Measurements from ENCODE around the gene CHD3. TPM values are rescaled to one million over a fixed set of nuclear protein-coding genes. Genes with fewer than 3 reads are reported as not detected.

The CHD3 gene
- total RNA-seq, 4 donors from 2014 or later, result 5.4 to 7.7 (median 6.0) TPM

DNA sequence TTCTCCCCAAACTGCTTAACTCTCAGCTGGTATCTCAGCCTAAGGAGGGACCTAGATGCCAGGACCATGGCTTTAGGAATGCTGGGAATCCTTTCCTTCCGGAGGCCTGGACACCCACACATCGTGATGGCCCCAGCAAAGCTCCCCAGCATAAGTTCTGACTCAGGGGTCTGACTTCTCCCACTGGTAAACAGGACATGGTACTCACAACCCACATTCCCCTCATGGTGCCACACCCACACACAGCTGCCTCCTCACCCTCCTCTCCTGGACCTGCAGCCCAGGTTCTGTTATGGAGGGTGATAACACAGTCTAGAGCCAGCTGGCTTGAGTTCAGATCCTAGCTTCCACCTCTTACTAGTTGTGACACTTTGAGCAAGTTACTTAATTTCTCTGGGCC is 28.2 kb downstream of the CHD3 start:
- in situ Hi-C loops (cut with MboI; ENCODE audit: low sequenced_read_pairs in 4 of 4) (loop anchor here in 1 of 4 donors (10.0 kb wide), 1 partner anchor 78 kb away; no protein-coding TSS in a partner anchor), intact Hi-C loops (cut with DNase I; ENCODE audit: low total_unique reads) (loop anchor here (5.0 kb wide), 1 partner anchor 60 kb away; the partner anchor contains the start of genes CYB5D1, NAA38 and TMEM88)
- H3K4me3 ChIP-seq, result peak overlapping the region in 2 of 4 donors; percentile 79 to 81
- H3K4me1 ChIP-seq, result peaks cover 17 to 21% of the 10 kb centered on the region in 2 donors
- no peaks in the 10 kb centered on the region for H3K27me3 ChIP-seq
- DNase-seq (no peak), ATAC-seq (no peak)
- H3K9me3 ChIP-seq, result no peaks in the 10 kb centered on the region
- peak overlapping the region; percentile 85 to 92 (median 90) for H3K27ac ChIP-seq
- no peaks in the 10 kb centered on the region for H3K36me3 ChIP-seq
- TF ChIP-seq, protein P1, sequence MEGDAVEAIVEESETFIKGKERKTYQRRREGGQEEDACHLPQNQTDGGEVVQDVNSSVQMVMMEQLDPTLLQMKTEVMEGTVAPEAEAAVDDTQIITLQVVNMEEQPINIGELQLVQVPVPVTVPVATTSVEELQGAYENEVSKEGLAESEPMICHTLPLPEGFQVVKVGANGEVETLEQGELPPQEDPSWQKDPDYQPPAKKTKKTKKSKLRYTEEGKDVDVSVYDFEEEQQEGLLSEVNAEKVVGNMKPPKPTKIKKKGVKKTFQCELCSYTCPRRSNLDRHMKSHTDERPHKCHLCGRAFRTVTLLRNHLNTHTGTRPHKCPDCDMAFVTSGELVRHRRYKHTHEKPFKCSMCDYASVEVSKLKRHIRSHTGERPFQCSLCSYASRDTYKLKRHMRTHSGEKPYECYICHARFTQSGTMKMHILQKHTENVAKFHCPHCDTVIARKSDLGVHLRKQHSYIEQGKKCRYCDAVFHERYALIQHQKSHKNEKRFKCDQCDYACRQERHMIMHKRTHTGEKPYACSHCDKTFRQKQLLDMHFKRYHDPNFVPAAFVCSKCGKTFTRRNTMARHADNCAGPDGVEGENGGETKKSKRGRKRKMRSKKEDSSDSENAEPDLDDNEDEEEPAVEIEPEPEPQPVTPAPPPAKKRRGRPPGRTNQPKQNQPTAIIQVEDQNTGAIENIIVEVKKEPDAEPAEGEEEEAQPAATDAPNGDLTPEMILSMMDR (IDR thresholded peaks at IDR 0.05 in 4 of 5, conservative IDR thresholded peaks at IDR 0.05 in 1 of 5), result no peak
- TF ChIP-seq POLR2A (IDR thresholded peaks at IDR 0.05), result no peak

DNA sequence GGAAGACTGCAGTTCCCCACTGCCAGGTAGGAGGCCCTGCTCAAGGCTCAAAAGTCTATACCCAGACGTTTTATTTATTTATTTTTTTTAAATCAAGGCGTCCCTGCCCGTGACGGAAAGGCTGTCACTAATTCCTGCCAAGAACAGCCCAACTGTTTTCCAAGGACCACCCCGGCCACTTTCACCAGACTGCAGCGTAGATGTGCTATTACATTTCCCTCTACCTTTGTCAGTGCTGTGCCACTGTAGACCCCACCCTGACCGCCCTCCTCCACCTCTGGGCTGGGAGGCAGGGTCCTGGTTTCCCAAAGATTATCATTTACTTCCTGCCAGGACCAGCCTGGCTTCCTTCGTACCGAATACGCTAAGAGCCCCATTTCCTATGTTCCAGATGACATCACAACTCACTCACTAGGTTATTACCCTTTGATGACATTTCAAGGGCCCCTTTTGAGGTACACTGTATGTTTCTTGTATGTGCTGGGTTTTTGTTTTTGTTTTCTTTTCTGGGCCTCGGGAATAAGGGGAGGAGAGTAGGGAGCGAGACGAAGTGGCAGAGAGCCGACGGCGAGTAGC is 33.8 kb downstream of the CHD3 start:
- in situ Hi-C loops (cut with MboI; ENCODE audit: low sequenced_read_pairs in 4 of 4) (no loop called here), intact Hi-C loops (cut with DNase I; ENCODE audit: low total_unique reads) (no loop called here)
- ATAC-seq, result peak; percentile 9 to 11

DNA sequence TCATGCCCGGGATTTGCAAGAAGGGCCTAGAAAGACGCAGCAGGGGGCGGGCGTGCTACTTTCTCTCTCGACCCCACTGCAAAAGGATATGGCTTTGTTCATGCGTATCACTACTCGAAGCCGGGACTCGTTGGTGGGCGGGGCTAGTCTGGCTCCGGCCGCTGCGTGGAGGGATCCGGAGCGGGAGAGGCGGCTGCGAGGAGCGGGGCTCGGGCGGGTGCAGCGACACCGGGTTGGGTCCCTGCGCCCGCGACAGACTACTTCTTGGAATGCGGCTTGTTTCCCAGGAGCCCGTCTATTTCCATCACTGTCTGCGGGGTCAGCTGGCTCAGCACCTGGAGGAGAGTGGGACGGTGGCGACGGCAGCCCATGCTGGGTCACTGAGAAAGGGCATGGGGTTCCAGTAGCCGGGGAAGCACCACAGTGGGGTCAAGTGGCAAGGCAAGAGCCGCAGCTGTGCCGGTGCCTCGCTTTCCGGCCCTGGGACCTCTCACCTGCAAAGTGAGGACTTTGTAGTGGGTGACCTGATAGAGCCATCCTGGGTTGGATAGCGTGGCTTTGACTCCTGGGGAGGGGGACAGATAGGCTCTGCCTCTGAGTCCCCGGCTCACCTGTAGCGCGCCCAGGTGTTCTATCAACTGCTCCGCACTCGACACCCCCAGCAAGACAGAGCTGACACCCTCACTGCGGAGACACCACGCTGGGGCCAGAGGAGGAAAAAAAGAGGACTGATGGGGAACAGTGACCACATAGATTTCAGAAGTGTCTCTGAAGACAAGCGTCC is 34.4 kb downstream of the CHD3 start:
- peak; percentile 43 to 57 for TF ChIP-seq POLR2A (IDR thresholded peaks at IDR 0.05)
- TF ChIP-seq, protein P1 (IDR thresholded peaks at IDR 0.05 in 4 of 5, conservative IDR thresholded peaks at IDR 0.05 in 1 of 5), result no peak
- H3K27ac ChIP-seq, result peak overlapping the region; percentile 58 to 74 (median 60)
- in situ Hi-C loops (cut with MboI; ENCODE audit: low sequenced_read_pairs in 4 of 4), result no loop called here
- peak overlapping the region; percentile 53 to 77 (median 60) for H3K4me3 ChIP-seq
- intact Hi-C loops (cut with DNase I; ENCODE audit: low total_unique reads), result no loop called here
- no peaks in the 10 kb centered on the region for H3K36me3 ChIP-seq
- DNase-seq (peak; percentile 52 to 76), ATAC-seq (peak; percentile 87 to 93)
- H3K9me3 ChIP-seq, result no peaks in the 10 kb centered on the region
- H3K27me3 ChIP-seq, result no peaks in the 10 kb centered on the region
- H3K4me1 ChIP-seq, result peaks cover 5 to 12% of the 10 kb centered on the region in 2 donors

More for the DNA sequence above, 33.8 kb downstream of the CHD3 start:
- peaks cover 5 to 12% of the 10 kb centered on the region in 2 donors for H3K4me1 ChIP-seq
- TF ChIP-seq POLR2A (IDR thresholded peaks at IDR 0.05), result no peak
- TF ChIP-seq, protein P1 (IDR thresholded peaks at IDR 0.05 in 4 of 5, conservative IDR thresholded peaks at IDR 0.05 in 1 of 5), result no peak
- H3K36me3 ChIP-seq, result no peaks in the 10 kb centered on the region
- peak overlapping the region; percentile 53 to 77 (median 60) for H3K4me3 ChIP-seq
- H3K9me3 ChIP-seq, result no peaks in the 10 kb centered on the region
- H3K27ac ChIP-seq, result peak overlapping the region; percentile 58 to 74 (median 60)
- no peaks in the 10 kb centered on the region for H3K27me3 ChIP-seq
- DNase-seq, result no peak

DNA sequence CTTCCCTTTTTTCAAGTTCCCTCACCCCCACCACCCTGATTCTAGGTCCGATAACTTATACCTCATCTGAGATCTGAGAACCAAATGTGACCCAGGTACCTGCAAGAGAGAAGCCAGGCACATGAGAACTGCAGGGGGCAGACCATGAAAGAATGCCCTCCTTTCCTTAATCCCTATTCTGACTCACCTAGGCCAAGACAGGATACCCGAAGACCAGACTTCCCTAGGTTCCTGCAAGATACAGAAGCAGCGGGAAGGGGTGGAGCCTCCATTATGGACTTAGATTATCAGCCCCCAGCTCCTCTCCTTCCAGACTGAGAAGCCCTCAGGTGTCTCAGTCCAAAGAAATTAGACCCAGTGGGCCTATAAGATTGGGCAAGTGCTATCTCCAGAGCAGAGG is 39.0 kb downstream of the CHD3 start:
- H3K9me3 ChIP-seq, result no peaks in the 10 kb centered on the region
- intact Hi-C loops (cut with DNase I; ENCODE audit: low total_unique reads) (no loop called here), in situ Hi-C loops (cut with MboI; ENCODE audit: low sequenced_read_pairs in 4 of 4) (no loop called here)
- DNase-seq (no peak), ATAC-seq (no peak)
- H3K4me1 ChIP-seq, result peaks cover 6 to 16% of the 10 kb centered on the region in 2 donors
- no peaks in the 10 kb centered on the region for H3K36me3 ChIP-seq
- no peak overlapping the region for H3K4me3 ChIP-seq
- no peaks in the 10 kb centered on the region for H3K27me3 ChIP-seq
- H3K27ac ChIP-seq, result no peak overlapping the region
- no peak for TF ChIP-seq POLR2A (IDR thresholded peaks at IDR 0.05)
- TF ChIP-seq, protein P1 (IDR thresholded peaks at IDR 0.05 in 4 of 5, conservative IDR thresholded peaks at IDR 0.05 in 1 of 5), result no peak
